Sigmoid colon (tissue), 7 donors: ENCODE results near the gene EPB41L1. TPM values are rescaled to one million over a fixed set of nuclear protein-coding genes. Genes with fewer than 3 reads are reported as not detected.
A peak's percentile ranks its signal among the peaks of the same experiment; 100 is the strongest.

Experiments used
- DNase-seq: peaks from one replicate; pipeline ENCODE4 v3.0.0-alpha.2; 2019
- H3K27ac ChIP-seq, 4 donors: fragments of 200-600 bp; sonication (generic); one replicate each; pipeline ENCODE4 v1.5.1; 2016 to 2019; ENCODE audit warnings: mild to moderate bottlenecking in 1 of 4
- H3K27me3 ChIP-seq, 3 donors: fragments of 200-600 bp; sonication (generic); one replicate each; pipeline ENCODE4 v1.5.1; 2019; ENCODE audit warnings: mild to moderate bottlenecking in 1 of 3
- H3K36me3 ChIP-seq, 4 donors: fragments of 200-600 bp; sonication (generic); one replicate each; pipeline ENCODE4 v1.5.1; 2016 to 2019
- H3K4me1 ChIP-seq, 4 donors: fragments of 200-600 bp; sonication (generic); one replicate each; pipeline ENCODE4 v1.5.1; 2017 to 2019
- H3K4me3 ChIP-seq, 4 donors: fragments of 200-600 bp; sonication (generic); one replicate each; pipeline ENCODE4 v1.5.1; 2017 to 2019; ENCODE audit warnings: mild to moderate bottlenecking in 2 of 4, moderate library complexity in 1 of 4
- H3K9me3 ChIP-seq, 4 donors: fragments of 200-600 bp in 3 of 4; sonication (generic) in 3 of 4; one replicate each; pipeline versions ENCODE4 v1.5.1 to v1.6.1; 2013 to 2019
- EP300 ChIP-seq, 4 donors: sonication (generic); formaldehyde crosslinking; IDR thresholded peaks; one replicate each; pipeline ENCODE4 v1.6.1; 2017; ENCODE audit warnings: antibody characterized with exemption in 4 of 4
- POLR2A ChIP-seq, 2 donors: fragments of 450-650 bp; IDR thresholded peaks; one replicate each; pipeline ENCODE4 v1.6.1; 2016; ENCODE audit warnings: antibody characterized with exemption in 2 of 2, mild to moderate bottlenecking in 2 of 2, moderate library complexity in 2 of 2
- POLR2AphosphoS5 ChIP-seq, 4 donors: sonication (generic); formaldehyde crosslinking; IDR thresholded peaks; one replicate each; pipeline ENCODE4 v1.6.1; 2017; ENCODE audit warnings: antibody characterized with exemption in 4 of 4
- WGBS, 2 donors: extraction: QIAGEN DNeasy Blood & Tissue Kit; methylation state at CpG; one replicate each; pipeline ENCODE4 v1.1.7; 2013; 5-methylcytosine and 5-hydroxymethylcytosine counted together
- intact Hi-C: fragments of 100-400 bp; cut with DNase I; formaldehyde crosslinking; loops from one replicate; pipeline ENCODE4 v1.15.1; 2023
- polyA plus RNA-seq, 3 donors: library from polyadenylated mRNA; stranded (reverse); fragments of 200-250 nt; gene quantifications; one replicate each; pipeline ENCODE4 v1.2.3, GENCODE V29; 2013
- total RNA-seq, 4 donors: library from RNA; depleted of rRNA; stranded (reverse); fragments of >200 nt; gene quantifications; one replicate each; pipeline ENCODE4 v1.1.0, GENCODE V29; 2016
- TF ChIP-seq, protein P1 (sequence below), 4 experiments: fragments of 450-650 bp in 3 of 4; fragments of 200-600 bp in 1 of 4; IDR thresholded peaks; one replicate each; pipeline ENCODE4 v1.5.1; 2016 to 2019; ENCODE audit warnings: antibody characterized with exemption in 4 of 4, mild to moderate bottlenecking in 3 of 4, moderate library complexity in 2 of 4
- donor health status: healthy with polysubstance abuse.
- donor health status: Bipolar disorder and iron deficiency.
- donor health status: healthy.

The EPB41L1 gene
- total and polyA plus RNA-seq, 7 donors, result 14.1 to 61.8 (median 19.3) TPM

DNA sequence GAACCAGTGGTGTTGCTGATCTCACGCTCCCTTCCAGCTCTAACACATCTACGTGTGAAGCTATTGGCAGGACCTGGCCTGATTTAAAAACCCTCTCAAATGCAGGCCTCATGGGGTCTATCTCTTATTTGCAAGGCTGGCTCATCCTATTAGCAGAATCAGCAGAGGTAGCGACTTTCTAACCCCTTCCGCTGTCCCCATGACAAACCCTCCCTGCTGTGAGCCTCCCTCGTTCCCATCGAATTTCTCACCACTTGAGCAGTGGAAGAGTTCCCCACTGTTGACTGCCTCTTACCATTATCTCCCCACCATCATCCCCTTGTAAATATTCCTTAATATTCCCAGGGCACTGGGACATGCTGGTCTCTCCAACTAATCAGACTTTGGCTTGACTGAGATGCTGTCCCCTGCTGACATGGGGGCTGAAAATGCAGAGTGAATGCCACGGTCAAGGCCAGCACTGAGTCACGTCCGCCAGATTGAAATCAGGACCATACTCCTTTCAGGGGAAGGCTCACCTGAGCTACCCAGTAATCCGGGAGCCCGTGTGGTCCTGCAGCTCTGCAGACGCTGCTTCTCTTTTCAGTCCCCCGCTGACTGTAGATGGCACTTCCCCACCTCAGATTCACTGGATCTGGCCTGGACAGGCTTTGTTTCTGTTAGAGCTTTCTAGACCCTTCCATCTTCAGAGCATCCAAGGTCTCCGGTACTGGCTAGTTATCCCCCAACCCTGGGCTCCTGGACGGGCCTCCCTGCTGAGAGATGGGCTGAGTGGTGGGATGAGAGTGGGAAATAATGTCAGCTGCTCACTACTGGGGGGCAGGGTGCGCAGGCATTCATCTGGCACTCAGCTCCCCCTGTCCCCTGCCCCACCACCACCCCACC is 104.9 kb downstream of the EPB41L1 start:
- WGBS, 2 donors, result 72 to 82% methylated on average over 16 of the region's 16 CpGs
- TF ChIP-seq, protein P1, sequence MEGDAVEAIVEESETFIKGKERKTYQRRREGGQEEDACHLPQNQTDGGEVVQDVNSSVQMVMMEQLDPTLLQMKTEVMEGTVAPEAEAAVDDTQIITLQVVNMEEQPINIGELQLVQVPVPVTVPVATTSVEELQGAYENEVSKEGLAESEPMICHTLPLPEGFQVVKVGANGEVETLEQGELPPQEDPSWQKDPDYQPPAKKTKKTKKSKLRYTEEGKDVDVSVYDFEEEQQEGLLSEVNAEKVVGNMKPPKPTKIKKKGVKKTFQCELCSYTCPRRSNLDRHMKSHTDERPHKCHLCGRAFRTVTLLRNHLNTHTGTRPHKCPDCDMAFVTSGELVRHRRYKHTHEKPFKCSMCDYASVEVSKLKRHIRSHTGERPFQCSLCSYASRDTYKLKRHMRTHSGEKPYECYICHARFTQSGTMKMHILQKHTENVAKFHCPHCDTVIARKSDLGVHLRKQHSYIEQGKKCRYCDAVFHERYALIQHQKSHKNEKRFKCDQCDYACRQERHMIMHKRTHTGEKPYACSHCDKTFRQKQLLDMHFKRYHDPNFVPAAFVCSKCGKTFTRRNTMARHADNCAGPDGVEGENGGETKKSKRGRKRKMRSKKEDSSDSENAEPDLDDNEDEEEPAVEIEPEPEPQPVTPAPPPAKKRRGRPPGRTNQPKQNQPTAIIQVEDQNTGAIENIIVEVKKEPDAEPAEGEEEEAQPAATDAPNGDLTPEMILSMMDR (IDR thresholded peaks at IDR 0.05), result no peak
- TF ChIP-seq POLR2A (IDR thresholded peaks at IDR 0.05) (no peak), EP300 (IDR thresholded peaks at IDR 0.05) (no peak), POLR2AphosphoS5 (IDR thresholded peaks at IDR 0.05) (no peak)
- Histone ChIP-seq H3K27me3 (no peaks in the 10 kb centered on the region), H3K9me3 (no peaks in the 10 kb centered on the region), H3K4me3 (no peak overlapping the region), H3K4me1 (no peaks in the 10 kb centered on the region), H3K27ac (no peak overlapping the region), H3K36me3 (peaks cover 7 to 24% (median 13%) of the 10 kb centered on the region in 4 donors)
- intact Hi-C loops, result no loop called here
- peak; percentile 37 for DNase-seq

DNA sequence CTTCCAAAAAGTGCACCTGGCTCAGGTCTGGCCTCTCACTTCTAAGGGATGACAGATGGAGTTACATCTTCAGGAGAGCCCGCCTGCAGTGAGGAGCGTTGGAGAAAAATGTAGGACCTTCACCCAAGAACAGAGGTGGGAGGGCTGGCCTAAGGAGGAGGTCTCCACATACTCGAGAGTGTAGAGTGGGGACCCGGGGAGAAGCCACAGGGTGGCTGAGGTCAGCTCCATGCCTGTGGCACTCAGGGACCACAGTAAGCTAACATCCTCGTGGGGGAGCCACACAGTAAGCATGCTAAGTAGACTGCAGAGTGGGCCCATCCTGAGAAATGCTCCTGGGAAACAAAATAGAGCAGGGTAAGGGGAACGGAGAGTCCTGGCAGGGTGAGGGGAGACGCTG is 105.8 kb downstream of the EPB41L1 start:
- peak; percentile 29 for DNase-seq
- Histone ChIP-seq H3K36me3 (peaks cover 7 to 18% (median 11%) of the 10 kb centered on the region in 4 donors), H3K27ac (no peak overlapping the region), H3K9me3 (no peaks in the 10 kb centered on the region), H3K27me3 (no peaks in the 10 kb centered on the region), H3K4me1 (no peaks in the 10 kb centered on the region), H3K4me3 (no peak overlapping the region)
- 75 to 79% methylated on average over 7 of the region's 7 CpGs for WGBS, 2 donors
- TF ChIP-seq, protein P1 (IDR thresholded peaks at IDR 0.05), result no peak
- intact Hi-C loops, result no loop called here

DNA sequence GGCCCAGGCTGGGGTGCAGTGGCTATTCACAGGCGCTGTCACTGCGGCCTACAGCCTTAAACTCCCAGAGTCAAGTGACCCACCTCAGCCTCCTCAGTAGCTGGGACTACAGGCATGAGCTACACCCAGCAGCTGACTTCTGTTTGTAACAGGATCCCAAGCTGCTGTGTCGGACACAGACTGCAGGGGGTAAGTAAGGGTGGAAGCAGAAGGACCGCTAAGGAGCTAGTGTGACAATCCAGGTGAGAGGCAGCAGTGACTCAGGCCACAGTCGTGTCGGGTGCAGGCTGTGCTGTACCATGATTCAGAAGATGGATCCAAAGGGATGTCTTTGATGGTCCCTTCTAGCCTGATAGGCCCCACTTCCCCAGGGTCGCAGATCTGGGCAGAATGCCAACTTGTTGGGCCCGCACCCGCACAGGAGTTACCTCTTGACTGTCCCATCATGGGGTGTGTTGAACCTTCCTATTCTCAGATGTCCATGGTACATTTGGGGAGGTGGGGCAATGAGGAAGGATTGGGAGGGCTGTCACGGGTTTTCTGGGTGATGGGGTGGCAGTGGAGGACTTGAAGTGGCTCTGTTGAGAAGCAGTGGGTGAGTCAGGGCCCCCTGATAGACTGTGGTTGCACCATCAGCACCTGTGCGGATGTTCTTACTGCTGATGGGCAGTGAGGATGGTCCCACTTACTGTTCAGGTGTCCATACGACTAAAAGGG is 107.0 kb downstream of the EPB41L1 start:
- 83 to 89% methylated on average over 12 of the region's 12 CpGs for WGBS, 2 donors
- H3K9me3 ChIP-seq, result no peaks in the 10 kb centered on the region
- H3K27me3 ChIP-seq, result no peaks in the 10 kb centered on the region
- peaks cover 0 to 6% (median under 1%) of the 10 kb centered on the region in 4 donors for H3K36me3 ChIP-seq
- DNase-seq, result peak; percentile 37
- H3K27ac ChIP-seq, result no peak overlapping the region
- H3K4me3 ChIP-seq, result no peak overlapping the region
- H3K4me1 ChIP-seq, result no peaks in the 10 kb centered on the region
- intact Hi-C loops, result no loop called here
- TF ChIP-seq POLR2A (IDR thresholded peaks at IDR 0.05) (no peak), POLR2AphosphoS5 (IDR thresholded peaks at IDR 0.05) (no peak), EP300 (IDR thresholded peaks at IDR 0.05) (no peak)
- TF ChIP-seq, protein P1 (IDR thresholded peaks at IDR 0.05), result no peak

DNA sequence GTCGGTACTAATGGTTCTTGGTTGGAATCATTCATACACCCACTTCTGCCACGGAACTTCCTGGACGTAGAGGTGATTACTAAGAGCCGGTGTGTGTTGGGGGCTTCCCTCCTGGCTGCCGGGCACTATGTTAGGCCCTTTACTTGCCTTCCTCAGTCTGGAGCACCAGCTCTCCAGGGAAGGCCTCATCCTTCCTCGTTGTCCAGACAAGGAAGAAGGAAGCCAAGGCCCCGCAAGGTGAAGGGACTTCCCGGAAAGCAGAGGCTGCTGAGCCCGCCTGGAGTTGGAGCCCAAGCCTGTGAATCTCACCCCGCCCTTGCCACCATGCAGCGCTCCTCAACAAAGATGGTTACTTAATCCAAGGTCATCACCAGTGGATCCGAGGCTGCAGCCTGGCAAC is 107.9 kb downstream of the EPB41L1 start:
- no peaks in the 10 kb centered on the region for H3K9me3 ChIP-seq
- DNase-seq, result peak; percentile 49
- no peak overlapping the region for H3K4me3 ChIP-seq
- 79 to 86% methylated on average over 12 of the region's 12 CpGs for WGBS, 2 donors
- intact Hi-C loops, result no loop called here
- H3K27me3 ChIP-seq, result no peaks in the 10 kb centered on the region
- H3K4me1 ChIP-seq, result no peaks in the 10 kb centered on the region
- TF ChIP-seq, protein P1 (IDR thresholded peaks at IDR 0.05), result no peak
- H3K36me3 ChIP-seq, result no peaks in the 10 kb centered on the region
- H3K27ac ChIP-seq, result no peak overlapping the region
